ENCODE measurements around the gene SGCA. TPM values are rescaled to one million over a fixed set of nuclear protein-coding genes. Genes with fewer than 3 reads are reported as not detected.

Gene SGCA
- total and polyA plus RNA-seq, 2 of the 8 experiments (the other 6 are each of a cell fraction or from before 2014, with no cell fraction given) = 0.12 TPM; not detected in 1

GRCh38 chr17:50190293-50190602 is 24.4 kb downstream of the SGCA start:
- no peak for DNase-seq (ENCODE audit: low read depth in 1 of 2, low spot score in 2 of 2)
- Histone ChIP-seq H3K56ac (replicated peaks; ENCODE audit: insufficient read length, low read depth, low read length) (no peak overlapping the region), H3K4ac (replicated peaks; ENCODE audit: insufficient read length, low read depth, low read length) (no peak overlapping the region), H3K4me2 (ENCODE audit: insufficient read depth in 1 of 2, low read depth in 2 of 2, low read length in 2 of 2) (no peak overlapping the region), H4K91ac (replicated peaks; ENCODE audit: insufficient read length, low read length) (no peak overlapping the region), H2AFZ (ENCODE audit: low read length) (no peak overlapping the region), H2BK12ac (ENCODE audit: low read depth, low read length) (no peak overlapping the region), H3K27ac (ENCODE audit: low read depth, low read length) (no peak overlapping the region), H3K27me3 (replicated peaks in 1 of 4; ENCODE audit: control insufficient read depth in 3 of 4, extremely low read depth in 1 of 4, insufficient read depth in 3 of 4, low read length in 3 of 4) (no peaks in the 10 kb centered on the region), H2AK5ac (ENCODE audit: low read depth, low read length) (no peak overlapping the region), H3K23me2 (ENCODE audit: low read depth, low read length) (no peaks in the 10 kb centered on the region), H3K4me1 (replicated peaks in 1 of 4; ENCODE audit: control insufficient read depth in 3 of 4, insufficient read depth in 4 of 4, low read length in 3 of 4) (no peaks in the 10 kb centered on the region; a peak in 1 of 7 replicates), H3K9me3 (ENCODE audit: insufficient read depth in 2 of 2, low read depth in 1 of 2, low read length in 1 of 2) (no peaks in the 10 kb centered on the region), H3K79me2 (ENCODE audit: control insufficient read depth in 1 of 2, insufficient read depth in 2 of 2, low read length in 2 of 2) (no peaks in the 10 kb centered on the region), H3K18ac (ENCODE audit: extremely low read depth, low read length) (no peak overlapping the region), H3K23ac (ENCODE audit: insufficient read length) (no peak overlapping the region), H2BK15ac (ENCODE audit: low read length) (no peak overlapping the region), H3K9ac (replicated peaks in 1 of 4; ENCODE audit: extremely low read depth in 1 of 4, low read depth in 3 of 4, low read length in 3 of 4) (no peak overlapping the region), H2BK20ac (ENCODE audit: low read length) (no peak overlapping the region), H3K79me1 (ENCODE audit: low read depth, low read length) (no peaks in the 10 kb centered on the region), H2BK120ac (replicated peaks; ENCODE audit: low read depth, low read length) (no peak overlapping the region), H2BK5ac (ENCODE audit: low read depth, low read length) (no peak overlapping the region), H4K20me1 (replicated peaks in 1 of 2; ENCODE audit: control insufficient read depth in 1 of 2, insufficient read depth in 2 of 2, low read length in 2 of 2) (peaks cover 1 to 4% of the 10 kb centered on the region in 2 experiments), H4K5ac (ENCODE audit: insufficient read length, low read depth, low read length) (no peak overlapping the region), H4K8ac (ENCODE audit: extremely low read depth, insufficient read depth, low read length) (no peak overlapping the region), H3K14ac (ENCODE audit: insufficient read length) (no peak overlapping the region), H3K4me3 (ENCODE audit: extremely low read depth in 1 of 4, insufficient read depth in 2 of 4, low read depth in 3 of 4, low read length in 4 of 4) (no peak overlapping the region), H3K36me3 (ENCODE audit: control insufficient read depth in 2 of 4, insufficient read depth in 4 of 4, low read length in 3 of 4) (peaks cover 7 to 77% (median 40%) of the 10 kb centered on the region in 4 experiments; a peak in 7 of 8 replicates)
- ChIA-PET CTCF (ENCODE audit: partially characterized antibody) (interaction anchor here (1.0 to 1.7 kb wide), 4 partner anchors 10 to 24 kb away, joined by 3 to 7 read pairs (median 5); partner anchors contain the start of gene SGCA), POLR2A (ENCODE audit: partially characterized antibody) (interaction anchor here (1.0 kb wide), 1 partner anchor 12 kb away, joined by 4 read pairs; no protein-coding TSS in a partner anchor)
- FAIRE-seq = no peak
- 92% methylated on average over 4 of the region's 8 CpGs; no CpG with 5 or more reads in 1 of the 2 experiments for WGBS, 2 experiments (ENCODE audit: extremely low coverage in 1 of 2, insufficient coverage in 1 of 2, insufficient read length in 1 of 2, insufficient replicate concordance in 2 of 2, low coverage in 1 of 2, low lambda C conversion rate in 2 of 2, missing lambda C conversion rate in 1 of 2)
- TF ChIP-seq CEBPB (IDR thresholded peaks at IDR 0.05; ENCODE audit: low read depth, low read length) (no peak), SP1 (IDR thresholded peaks at IDR 0.05; ENCODE audit: low read depth, low read length) (no peak), CTCF (IDR thresholded peaks at IDR 0.05; ENCODE audit: control extremely low read depth in 1 of 3, insufficient read depth in 1 of 3, low read depth in 1 of 3, low read length in 3 of 3) (no peak), GTF2F1 (IDR thresholded peaks at IDR 0.05; ENCODE audit: borderline replicate concordance, low read depth, low read length) (no peak)
